Left renal pelvis (tissue), 4 donors: ENCODE data around the gene HDX. TPM values are rescaled to one million over a fixed set of nuclear protein-coding genes. Genes with fewer than 3 reads are reported as not detected.
"Not testable (repeated sequence)": the region's sequence is repeated elsewhere in the genome, so short reads cannot be mapped to it uniquely, and the experiment has no call there.

Experiments
- DNase-seq, 4 donors: peaks; one replicate each; pipeline ENCODE4 v3.0.0-alpha.2; 2013; ENCODE audit warnings: low read depth in 4 of 4, low spot score in 3 of 4
- polyA plus RNA-seq, 4 donors: library from polyadenylated mRNA; unstranded; fragments of 120-200 nt; gene quantifications; one replicate each; pipeline ENCODE4 v1.2.1, GENCODE V29; 2013; ENCODE audit not compliant: insufficient read length in 4 of 4

Gene HDX
- polyA plus RNA-seq: 1 to 10 TPM; 5.7 to 9.3 (median 6.9) TPM

DNA sequence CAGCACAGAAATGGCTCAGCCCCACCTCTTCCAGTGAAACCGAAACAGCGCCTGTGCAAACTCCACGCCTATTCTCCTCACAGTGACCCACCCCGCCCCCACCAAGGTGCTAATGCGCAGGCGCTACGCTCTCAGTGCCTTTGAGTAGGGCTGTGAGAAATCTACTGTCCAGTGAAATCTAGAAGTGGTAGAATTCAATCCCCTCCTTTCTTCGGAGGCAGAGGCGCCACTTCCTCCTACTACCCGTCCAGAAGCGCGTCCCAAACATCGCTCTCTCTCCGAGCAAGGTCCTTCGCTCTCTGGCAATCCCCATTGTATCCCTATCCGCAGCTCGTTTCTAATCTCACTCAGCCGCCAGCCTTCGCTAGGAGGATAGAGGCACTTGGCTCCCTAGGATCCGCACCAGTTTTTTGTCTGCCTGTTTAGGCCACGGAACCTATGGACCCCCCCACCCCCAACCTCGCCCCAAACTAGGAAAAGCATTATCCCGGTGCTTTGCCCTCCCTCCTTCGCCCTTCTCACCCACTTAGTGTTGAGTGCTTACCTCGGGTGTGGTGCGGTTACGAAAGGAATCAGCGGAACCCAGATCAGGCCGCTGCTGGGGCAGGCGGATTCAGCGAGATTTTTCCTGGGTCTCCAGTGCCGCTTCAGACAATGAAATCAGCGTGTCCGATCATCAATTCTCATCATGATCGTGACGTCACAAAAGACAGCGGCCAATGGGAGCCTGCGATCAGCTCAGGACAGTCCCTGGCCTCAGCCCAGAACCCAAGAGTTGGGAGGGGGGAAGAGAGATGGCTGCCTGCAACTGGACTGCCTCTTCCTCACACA, at the start of gene HDX:
TSS of gene HDX (minus strand) at position 656 of the 831 bp plus-strand sequence. CDS start 27,056 bp downstream, outside the sequence.
- DNase-seq: peak; percentile 65 to 69 (median 66)

DNA sequence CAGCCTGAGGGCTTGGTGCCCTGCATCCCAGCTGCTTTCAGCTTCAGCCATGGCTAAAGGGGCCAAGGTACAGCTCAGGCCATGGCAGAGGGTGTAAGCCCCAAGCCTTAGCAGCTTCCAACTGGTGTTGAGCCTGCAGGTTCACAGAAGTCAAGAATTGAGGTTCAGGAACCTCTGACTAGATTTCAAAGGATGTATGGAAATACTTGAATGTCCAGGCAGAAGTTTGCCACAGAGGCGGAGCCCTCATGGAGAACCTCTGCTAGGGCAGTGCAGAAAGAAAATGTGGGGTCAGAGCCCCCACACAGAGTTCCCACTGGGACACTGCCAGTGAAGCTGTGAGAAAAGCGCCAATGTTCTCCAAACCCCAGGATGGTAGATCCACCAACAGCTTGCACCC, 39.1 kb upstream of the HDX start:
- DNase-seq: not testable (repeated sequence)

DNA sequence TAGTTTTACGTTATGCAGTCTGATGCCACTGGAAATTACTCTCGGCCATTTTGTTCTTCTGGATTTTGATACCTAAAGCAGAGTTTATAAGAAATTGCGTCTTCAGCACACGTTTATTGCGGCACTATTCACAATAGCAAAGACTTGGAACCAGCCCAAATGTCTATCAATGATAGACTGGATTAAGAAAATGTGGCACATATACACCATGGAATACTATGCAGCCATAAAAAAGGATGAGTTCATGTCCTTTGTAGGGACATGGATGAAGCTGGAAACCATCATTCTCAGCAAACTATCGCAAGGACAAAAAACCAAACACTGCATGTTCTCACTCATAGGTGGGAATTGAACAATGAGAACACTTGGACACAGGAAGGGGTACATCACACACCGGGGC, 35.4 kb upstream of the HDX start:
- DNase-seq: not testable (repeated sequence)

- no peak for DNase-seq
Observed at GRCh38 chrX:84488426-84488825, 13.8 kb downstream of the HDX start.

- no peak for DNase-seq
Observed at GRCh38 chrX:84487365-84488353, 14.6 kb downstream of the HDX start.

GRCh38 chrX:84479086-84479485, 23.2 kb downstream of the HDX start:
- no peak for DNase-seq

DNA sequence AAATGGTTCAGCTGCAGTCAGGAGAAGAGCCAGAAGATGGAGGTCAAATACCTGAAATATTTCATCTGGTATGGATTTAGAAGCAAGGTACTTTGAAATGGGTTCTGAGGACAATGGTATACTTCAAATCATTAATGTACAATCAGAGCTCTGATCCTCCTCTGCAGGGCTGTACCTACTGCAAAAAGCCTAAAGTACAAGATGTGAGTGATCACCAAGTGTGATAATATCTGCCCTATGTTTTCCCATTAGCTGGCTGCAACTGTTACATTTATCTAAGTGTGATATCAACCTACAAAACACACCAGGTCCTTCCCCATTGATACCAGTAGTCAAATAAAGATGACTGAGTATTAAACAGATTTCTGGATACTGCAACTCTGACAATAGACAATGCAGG, 25.1 kb downstream of the HDX start:
- DNase-seq: no peak

DNA sequence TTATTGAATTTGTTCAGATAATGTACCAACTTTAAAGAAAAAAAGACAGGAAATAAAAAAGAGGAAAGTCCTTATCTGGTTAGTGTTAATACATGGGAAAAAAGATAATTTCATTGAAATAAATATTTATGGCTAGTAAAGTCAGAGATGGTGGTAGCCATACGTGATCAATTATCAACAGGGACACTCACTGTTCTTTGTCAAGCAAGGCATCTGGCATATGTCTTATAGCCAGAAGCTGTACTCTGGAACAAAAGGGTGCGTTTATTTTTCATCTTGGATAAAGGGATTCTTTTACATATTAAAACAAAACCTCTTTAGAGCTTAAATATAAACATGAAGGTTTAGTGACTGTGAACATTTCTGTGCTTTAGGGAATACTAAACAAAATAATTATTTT, 26.7 kb downstream of the HDX start:
- DNase-seq: no peak

- DNase-seq: no peak
Observed at GRCh38 chrX:84475101-84475500, 27.2 kb downstream of the HDX start.

GRCh38 chrX:84469226-84469625, 33.0 kb downstream of the HDX start:
- no peak for DNase-seq

GRCh38 chrX:84467898-84468297, 34.4 kb downstream of the HDX start:
- DNase-seq: no peak

GRCh38 chrX:84453351-84454246, 48.7 kb downstream of the HDX start:
- no peak for DNase-seq

- DNase-seq: no peak
Observed at GRCh38 chrX:84441143-84441542, 61.1 kb downstream of the HDX start.

- DNase-seq: no peak
Observed at GRCh38 chrX:84415140-84415539, 87.1 kb downstream of the HDX start.

- DNase-seq: no peak
Observed at GRCh38 chrX:84363663-84364062, 138.6 kb downstream of the HDX start.

GRCh38 chrX:84363051-84363450, 139.2 kb downstream of the HDX start:
- no peak for DNase-seq

- no peak for DNase-seq
Observed at GRCh38 chrX:84362184-84362838, 139.9 kb downstream of the HDX start.

DNA sequence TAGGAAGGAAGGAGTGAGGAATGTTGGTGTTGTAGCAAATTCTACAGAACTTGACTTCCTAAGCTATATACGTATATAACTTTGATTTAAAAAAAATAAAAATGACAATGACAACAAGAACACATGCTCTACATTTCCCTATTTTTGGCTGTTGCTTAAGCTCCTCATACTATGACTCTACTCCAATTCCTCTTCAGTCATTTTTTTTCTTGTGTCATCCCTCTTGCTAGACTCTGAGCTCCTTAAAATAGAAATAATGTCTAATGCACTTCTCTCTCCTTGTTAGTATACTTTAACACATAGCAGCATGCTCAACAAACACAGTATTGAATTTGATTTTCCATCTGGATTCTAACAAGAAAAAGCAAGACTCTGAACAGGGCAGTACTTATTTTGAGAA, 144.0 kb downstream of the HDX start:
- DNase-seq: no peak

DNA sequence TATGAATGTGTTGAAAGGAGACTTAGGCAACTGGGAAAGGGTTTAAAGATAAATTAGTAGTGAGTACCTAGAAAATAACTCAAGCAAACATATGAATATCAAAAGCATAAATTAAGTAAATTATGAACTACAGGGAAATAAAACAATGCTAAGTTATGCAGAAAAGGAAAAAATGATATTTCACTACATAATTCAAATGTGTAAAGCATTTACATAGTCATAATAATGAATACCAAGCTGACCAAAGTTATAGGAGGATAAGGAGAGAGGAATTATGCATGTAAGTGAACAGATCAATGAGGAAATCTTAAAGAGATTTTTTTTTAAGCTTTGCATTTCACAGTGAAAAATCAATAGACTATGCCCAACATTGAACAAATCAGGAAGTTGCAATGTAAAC, 145.0 kb downstream of the HDX start:
- no peak for DNase-seq

DNA sequence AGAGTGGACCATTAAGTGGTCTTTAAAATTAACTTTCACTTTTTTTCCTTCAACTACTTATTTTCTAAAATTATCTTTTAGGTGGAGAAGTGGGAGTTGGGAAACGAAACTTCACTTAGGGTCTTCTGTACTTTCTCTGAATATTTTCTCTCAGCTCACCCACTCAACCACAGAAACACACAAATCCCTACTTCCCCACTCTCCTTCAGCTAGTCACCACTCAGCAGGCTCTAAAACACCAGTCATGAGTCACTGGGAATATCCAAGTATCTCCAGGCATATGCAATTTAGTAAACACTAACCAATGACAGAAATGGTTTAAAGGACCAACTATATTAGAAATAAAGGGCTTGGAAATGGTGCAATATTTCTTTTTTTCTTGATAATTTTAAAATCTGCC, 161.3 kb downstream of the HDX start:
- no peak for DNase-seq
